DMS153 (cell line): ENCODE results near the gene RGS17.

ENCODE experiments used
- DNase-seq: peaks from one replicate; lab custom pipeline; 2025; lab: John Stamatoyannopoulos, UW

Gene RGS17

DNA sequence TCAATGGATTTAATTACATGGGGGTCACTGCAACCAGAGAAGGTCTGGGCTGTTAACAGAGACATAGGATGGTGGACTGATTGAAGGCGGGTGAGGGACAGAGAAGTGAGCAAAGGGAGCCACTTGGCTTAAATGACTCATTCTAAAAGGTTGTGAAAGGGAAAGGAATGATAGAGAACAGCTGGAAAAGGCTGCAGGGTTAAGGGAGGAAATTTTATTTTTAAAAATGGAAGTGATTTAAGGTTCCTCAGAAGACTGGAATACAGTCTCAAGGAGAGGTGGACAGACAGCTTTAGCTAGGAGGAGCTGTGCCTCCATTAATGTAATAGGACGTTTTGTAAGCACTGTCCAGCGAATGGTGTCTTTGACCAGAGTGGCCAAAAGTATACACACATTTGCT lies 46.7 kb downstream of the RGS17 start:
- DNase-seq = no peak

DNA sequence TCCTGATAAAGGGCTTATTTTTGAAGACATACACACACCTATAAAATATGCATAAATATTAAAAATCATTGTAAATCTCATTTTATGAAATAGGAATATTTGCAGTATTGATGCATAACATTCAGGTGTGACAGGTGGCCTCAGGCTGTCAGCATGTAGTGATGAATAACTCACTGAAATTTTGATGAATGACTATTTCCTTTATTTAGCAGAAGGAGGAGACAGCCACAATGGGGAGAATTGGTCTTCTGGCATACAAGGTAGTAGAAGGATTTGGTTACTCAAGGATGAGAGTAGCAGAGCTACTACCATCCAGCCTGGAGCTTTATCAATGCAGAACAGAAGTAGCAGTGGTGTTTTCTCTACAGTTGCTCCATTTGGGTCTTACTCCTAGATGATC lies 47.2 kb downstream of the RGS17 start:
- no peak for DNase-seq

DNA sequence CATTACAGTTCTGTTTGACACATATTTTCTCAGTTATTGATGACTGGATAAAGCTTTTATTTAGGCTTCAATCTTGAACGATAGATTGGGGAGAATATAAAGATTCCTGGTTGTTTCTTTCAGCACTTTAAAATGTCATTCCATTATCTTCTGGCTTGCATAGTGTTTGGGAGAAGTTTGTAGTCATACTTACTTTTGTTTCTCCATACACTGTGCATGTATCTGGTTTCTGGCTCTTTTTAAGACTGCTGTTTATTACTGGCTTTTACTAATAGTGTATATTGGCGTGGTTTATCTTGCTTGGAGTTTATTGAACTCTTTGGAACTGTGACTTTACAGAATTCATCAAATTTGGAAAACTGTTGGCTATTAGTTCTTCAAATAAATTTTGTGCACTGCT lies 49.2 kb downstream of the RGS17 start:
- no peak for DNase-seq

DNA sequence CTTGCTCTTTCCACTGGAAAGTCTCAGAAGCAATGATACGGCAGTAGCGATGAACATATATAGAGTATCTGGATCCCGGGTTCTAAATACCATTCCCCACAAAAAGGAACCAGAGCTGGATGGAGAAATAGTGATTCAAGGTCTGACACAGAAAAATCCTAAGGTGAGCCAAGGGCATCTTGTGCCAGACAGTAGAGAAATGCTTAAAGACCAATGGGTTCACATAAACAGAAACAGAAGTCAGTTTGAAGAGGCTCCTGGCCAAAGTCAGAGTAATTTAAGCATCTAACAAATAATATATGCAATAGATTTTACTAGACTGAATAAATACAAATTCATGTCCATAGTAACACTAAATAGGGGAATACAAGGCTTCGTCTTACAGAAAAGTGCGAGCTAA lies 54.7 kb downstream of the RGS17 start:
- DNase-seq = no peak

DNA sequence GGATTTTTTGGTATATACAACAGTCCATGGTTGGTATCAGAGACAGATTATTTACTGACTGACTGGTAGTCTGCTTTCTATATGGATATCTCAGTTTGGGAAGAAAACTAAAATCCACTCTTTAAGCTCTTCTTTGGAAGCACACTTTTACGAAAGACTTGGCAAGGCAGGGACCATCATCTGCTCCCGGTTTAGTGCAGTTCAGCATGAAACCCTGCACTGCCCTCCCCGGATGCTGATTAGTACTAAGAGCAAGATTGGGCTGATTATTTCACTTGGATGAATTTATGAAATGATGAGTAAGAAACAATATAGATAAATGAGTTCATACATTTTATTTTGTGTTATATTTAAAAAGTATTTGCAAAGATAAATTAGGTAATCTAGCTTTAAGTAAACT lies 56.3 kb downstream of the RGS17 start:
- no peak for DNase-seq

DNA sequence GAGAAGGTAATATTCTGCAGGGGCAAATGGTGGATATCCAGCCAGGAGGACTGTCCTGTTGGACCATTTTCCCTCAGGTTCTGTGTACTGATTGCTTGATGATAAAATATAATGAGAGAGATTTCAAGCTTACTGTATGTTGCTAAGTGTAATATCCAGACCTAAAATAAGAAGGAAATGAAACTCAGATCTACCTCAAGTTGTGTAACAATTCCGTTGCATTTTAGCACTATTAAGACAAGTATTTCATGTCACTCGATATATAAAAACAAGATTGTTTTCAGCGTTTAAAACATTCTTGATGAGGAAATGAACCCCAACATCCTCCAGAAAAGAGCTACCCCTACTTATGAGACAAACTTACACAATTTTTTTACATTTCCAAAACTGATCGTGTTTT lies 57.2 kb downstream of the RGS17 start:
- no peak for DNase-seq

DNA sequence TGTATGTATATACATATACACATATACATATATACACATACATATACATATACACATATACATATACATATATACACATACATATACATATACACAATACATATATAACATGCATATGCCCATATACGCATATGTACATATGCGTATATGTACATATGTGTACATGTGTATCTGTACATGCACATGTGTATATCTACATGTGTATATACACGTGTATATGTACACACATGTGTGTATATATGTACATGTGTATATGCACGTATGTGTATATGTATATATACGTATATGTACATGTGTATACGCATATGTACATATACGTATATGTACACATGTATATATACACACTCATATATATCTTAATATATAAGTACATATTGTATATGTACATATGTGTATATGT lies 60.3 kb downstream of the RGS17 start:
- DNase-seq = no peak

DNA sequence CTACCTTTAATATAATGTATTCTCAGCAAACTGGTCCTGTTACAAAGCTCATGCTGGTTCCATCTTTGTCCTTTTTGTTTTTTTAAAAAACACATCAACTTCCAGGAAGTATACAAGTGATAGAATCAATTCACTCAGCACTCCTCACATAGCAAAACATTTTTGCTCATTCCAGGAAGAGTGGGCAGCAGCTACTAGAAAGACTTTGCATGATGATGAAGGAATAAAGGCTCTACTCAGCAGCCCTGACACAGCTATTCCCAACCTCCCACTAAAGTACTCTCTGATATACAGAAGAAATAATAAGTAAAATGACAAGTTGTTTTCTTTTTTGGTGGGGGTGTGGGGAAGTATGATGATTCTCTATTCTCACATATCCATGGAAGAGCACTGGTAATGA lies 61.2 kb downstream of the RGS17 start:
- no peak for DNase-seq

DNA sequence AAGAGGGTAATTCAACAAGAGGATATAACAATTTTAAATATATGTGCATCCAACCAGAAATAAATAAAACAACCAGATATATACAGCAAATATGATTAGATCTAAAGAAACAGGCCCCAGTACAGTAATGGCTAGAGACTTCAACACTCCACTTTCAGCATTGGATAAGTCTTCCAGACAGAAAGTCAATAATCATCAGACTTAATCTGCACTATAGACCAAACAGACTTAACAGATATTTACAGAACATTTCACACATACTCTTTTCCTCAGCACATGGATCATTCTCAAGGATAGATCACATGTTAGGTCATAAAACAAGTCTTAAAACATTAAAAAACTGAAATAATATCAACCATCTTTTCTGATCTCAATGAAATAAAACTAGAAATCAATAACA lies 65.9 kb downstream of the RGS17 start:
- no peak for DNase-seq

DNA sequence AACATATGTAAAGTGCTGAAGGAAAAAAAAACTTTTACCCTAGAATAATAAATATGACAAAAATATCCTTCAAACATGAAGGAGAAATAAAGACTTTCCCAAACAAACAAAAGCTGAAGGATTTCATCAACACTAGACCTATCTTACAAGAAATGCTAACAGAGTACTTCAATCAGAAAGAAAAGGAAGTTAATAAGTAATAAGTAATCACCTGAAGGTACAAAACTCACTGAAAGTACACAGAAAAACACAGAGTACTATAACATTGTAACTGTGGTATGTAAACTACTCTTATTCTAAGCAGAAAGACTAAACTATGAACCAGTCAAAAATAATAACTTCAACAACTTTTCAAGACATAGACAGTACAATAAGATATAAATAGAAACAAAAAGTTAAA lies 67.1 kb downstream of the RGS17 start:
- no peak for DNase-seq

DNA sequence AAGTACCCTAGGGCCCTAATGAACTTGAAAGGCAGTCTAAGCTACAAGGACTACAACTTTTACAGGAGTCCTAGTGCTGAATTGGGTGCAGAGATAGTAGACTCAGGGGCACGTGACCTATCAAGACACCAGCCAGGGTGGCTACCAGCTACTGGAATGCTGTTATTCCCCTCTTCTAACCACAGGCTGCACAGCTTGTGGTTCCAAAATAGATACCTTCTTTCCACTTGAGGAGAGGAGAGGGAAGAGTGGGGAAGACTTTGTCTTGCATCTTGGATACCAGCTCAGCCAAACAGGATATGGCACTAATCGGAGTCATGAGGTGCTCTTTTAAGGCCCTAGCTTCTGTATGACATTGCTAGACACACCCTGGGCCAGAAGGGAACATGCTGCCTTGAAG lies 68.6 kb downstream of the RGS17 start:
- no peak for DNase-seq

DNA sequence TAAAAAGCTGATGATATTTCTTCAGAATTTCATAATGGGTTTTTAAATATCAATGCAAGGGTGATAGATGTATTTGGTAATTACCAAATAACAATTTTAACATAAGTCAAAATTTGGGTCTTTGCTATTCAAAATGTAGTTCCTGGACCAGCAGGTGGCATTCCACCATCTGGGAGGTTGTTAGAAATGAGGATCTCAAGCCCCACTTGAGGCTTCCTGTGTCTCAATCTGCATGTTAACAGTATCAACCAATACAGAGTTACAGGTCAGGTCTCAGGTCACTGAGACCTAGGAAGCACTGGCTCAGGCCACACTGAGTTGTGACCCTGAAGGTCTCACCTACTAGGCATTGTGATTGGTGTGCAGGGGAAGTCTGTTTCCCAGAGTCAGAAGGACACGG lies 71.3 kb downstream of the RGS17 start:
- DNase-seq = no peak

DNA sequence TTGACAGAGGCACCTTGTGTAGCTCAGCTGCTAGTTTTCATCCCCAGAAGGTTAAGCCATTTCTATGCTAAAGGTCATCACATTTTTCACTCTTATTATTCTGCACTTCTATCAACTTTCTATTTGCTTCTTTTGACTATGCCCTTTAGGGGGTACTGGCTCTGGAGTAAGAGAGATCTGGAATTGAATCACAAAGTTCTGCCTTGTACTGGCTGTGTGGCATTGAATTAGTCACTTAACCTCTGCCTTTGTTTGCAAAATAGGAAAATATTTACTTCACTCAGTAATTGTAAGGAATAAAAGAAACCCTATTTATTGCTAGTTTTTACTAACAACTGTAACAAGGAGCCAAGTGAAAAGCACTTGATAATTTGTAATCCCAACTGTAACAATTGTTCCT lies 71.8 kb downstream of the RGS17 start:
- DNase-seq = no peak

DNA sequence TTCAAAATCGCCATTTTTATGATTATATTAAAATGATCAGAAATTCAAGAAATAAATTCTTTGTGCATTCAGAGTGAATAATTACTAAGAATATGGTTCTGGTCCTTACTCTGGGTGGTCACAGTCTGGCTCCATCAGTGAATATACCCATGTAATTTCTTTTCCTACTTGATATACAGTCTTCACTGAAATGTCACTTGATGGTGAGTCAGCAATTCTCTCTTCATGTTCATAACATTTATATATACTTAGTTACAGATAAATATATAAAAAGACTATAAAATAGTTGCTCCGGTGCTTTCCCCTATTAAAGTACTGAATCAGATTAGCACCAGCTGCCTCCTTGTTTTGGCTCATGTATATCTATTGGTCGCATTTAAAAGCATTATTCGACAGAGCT lies 72.2 kb downstream of the RGS17 start:
- DNase-seq = no peak

DNA sequence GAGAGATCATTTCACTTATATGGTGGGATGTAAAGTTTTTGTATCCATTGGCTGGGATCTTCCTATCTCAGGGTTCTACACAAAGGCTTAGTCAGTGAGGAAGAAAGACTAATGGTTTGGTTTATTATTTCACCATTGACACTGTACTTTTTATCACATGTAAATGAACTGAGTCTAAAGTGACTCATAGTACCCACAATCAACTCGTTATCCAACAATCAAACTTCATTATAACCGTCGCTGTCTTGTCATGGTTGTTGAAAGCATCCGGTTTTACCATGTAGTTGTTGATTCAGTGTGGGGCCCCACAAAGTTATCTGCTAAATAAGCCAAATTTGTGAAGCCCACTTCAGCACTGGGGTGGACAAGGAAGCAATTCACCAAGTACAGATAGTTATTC lies 72.8 kb downstream of the RGS17 start:
- DNase-seq = no peak

DNA sequence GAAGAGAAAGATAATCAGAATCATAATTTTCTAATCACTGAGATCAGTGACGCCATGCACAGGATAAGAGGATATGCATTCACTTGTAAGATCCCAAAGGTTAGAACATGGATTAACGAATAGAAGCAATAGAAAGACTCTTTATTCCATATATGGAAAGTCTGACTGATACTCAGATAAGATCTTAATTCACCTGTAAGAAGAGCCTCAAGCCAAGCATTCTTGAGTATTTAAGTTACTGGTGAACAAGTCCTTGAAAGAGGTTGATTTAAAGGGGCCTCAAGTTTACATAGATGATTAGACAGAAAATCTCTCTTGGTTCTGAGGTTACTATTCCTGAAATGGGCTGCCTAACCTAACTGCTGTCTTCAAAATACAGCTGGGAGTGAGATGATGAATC lies 74.8 kb downstream of the RGS17 start:
- no peak for DNase-seq

DNA sequence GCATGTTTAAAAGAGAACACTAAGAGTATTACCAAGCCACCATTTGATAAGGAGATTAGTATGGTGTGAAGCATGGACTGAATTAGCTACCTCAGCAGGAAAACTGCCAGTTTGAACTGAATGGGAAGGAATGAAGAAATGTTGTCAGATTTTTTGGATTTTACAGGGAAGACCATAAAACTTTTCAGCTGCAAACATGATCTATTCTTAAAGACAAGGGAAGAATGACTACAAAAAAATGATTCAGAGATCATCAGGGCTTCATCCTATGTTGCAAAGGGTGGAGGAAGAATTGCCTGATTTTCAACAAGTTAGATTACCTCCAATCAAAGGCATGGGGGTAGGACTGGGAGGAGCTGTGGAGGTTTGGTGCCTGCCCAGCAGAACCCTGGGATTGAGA lies 79.3 kb downstream of the RGS17 start:
- DNase-seq = no peak

DNA sequence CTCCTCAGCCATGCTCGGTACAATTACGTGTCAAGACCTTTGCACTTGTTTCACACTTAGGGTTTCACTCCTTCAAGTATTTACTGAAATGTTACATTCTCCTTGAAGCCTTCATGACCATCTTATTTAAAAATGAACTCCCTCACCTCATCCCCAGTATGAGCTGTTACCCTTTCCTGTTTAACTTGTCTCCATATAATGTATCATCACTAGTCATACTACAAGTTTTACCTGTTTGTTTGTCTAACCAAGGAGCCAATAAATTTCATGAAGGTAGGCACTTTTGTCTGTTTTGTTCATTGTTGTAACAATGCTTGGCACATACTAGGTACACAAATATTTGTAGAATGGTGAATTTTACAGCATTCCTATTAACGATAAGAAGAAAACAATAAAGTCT lies 82.5 kb downstream of the RGS17 start:
- DNase-seq = no peak

DNA sequence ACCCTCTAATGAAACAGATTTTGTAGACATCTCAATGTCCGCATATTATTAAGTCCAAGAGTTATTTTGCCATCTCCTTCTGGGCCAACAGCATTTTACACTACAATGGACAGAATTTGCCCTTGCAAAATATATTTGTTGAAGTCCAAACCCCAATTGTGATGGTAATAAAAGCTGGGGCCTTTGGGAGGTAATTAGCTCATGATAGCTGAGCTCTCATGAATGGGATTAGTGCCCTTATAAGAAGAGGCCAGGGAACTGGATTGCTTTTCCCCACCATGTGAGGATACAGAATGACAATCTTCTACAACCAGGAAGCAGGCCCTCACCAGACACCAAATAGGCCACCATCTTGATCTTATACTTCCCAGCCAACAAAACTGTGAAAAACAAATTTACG lies 83.7 kb downstream of the RGS17 start:
- no peak for DNase-seq

DNA sequence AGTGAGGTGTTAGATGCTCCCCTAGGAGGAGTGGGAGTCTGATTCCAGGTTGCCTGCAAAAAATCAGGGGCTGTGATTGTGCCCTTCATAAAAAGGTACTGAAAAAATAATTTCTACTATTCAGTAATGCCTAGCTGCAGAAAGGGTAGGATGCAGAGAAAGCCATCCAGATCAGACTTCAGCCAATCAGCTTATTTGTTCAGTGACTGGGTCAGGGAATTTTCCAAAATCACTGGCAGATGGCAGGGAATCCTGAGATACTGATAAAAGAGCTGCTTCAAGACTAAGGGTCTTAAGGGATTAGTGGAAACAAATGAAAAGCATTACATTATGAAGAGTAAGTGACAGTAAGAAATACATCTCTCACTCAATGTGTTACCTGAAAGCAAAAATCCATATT lies 85.8 kb downstream of the RGS17 start:
- no peak for DNase-seq

DNA sequence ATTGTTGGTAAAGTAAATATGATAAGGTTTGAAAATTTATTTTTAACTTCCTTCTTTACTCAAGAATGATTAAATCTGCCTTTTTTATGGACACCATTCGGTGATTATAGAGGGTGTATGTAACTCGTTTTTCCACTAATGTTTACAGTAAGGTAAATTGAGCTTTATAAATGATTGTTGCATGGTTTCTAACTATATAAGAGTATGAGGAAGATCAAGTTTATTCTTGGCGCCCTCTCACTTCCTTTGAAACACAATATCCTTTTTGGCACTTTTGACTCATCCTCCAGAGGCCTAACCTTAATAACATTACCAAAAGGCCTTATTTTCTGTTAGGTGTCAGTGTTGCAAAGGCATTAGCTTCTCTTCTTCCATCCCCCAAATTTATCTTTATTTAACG lies 86.8 kb downstream of the RGS17 start:
- DNase-seq = peak; percentile 42

DNA sequence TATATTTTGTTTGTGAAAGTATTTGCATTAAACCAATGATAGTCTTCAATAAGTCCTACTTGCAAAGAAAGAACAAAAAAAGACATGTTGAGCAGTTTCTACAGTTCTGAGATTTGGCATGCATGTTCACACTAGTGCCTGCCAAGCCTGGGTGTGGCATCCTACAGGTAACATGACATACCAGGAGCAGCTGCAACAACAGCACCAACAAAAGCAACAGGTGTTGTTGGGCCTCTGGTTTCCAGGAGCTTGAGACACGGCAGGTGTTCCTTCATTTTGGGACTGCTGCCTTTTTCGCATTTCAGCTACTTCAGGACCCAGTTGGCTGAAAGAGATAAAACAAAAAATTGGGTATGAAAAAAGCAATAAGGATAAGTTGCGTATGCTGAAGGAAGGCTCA lies 87.4 kb downstream of the RGS17 start:
- peak; percentile 93 for DNase-seq

DNA sequence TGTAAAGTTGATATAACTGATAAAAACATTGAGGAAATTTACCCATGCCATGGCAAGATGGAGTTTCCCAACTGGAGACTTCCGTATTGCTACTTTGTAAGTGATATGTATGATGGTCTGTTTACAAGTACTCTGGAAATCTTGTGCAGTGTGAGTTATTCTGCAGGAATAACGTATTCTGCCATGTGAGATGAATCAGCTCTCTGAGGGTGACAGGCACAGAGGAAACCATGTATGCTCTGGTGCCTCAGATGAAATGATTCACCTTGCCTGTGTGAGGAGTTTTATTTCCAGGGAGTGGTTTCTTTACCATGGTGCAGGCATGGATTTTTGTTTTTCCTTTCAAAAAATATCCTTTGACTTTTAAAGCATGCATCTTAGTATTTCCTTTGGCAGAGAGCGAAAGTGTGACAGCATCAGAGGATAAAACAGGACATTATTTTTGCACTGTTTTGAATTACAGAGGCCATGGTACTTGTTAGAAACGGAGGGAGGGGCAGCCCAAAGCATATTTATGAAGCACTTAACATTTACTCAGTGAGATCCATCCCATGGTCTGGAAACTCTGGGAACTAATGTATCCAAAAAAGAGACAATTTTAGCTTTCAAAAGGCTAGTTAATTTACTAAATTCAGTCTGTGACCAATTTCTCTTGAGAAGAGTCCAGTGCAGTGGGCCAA lies 92.6 kb downstream of the RGS17 start:
- DNase-seq = no peak

DNA sequence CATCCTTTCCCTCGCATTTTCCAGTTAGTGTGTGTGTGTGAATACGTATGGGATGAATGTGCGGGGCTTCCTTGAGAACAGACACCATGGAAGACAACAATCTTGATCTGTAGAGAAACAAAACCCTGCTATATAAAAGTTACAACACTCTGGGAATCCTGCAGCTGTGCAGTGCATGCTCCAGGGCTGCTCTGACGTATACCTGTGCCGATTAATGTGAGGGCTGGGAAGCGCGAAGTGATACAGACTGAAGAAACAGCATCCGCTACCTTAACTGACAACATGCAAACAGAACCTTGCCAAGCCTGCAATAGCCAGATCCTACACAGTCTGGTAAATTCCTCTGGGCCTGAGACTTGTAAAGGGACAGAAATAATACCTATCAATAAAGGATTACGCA lies 96.9 kb downstream of the RGS17 start:
- DNase-seq = no peak
